Measurements from ENCODE around the gene XNDC1N.
A peak's percentile ranks its signal among the peaks of the same experiment; 100 is the strongest.

The XNDC1N gene

GRCh38 chr11:71927820-71928736 is at the start of gene XNDC1N:
Gene XNDC1N (minus strand): TSS chr11:71928594. CDS start chr11:71923353, 5,241 bp downstream.
- Histone ChIP-seq H3K4me3 (ENCODE audit: severe bottlenecking) (peak within 1 kb of the TSS; percentile 67), H3K4me1 (ENCODE audit: insufficient read depth, poor library complexity, severe bottlenecking) (no peaks in the 10 kb centered on the region), H3K27me3 (ENCODE audit: insufficient read depth, poor library complexity, severe bottlenecking) (no peaks in the 10 kb centered on the region), H3K27ac (ENCODE audit: poor library complexity, severe bottlenecking) (peak within 1 kb of the TSS; percentile 83), H3K36me3 (ENCODE audit: low read depth) (peaks cover 10% of the 10 kb centered on the region), H3K9me3 (ENCODE audit: severe bottlenecking) (no peaks in the 10 kb centered on the region)
- DNase-seq (ENCODE audit: low spot score), result peak; percentile 76
- ATAC-seq (ENCODE audit: low read depth), result peak; percentile 86
- TF ChIP-seq CTCF (IDR thresholded peaks at IDR 0.05; ENCODE audit: poor library complexity, severe bottlenecking), result no peak

- DNase-seq (ENCODE audit: low spot score), result no peak
- Histone ChIP-seq H3K4me3 (ENCODE audit: severe bottlenecking) (no peak overlapping the region), H3K27ac (ENCODE audit: poor library complexity, severe bottlenecking) (no peak overlapping the region), H3K9me3 (ENCODE audit: severe bottlenecking) (no peaks in the 10 kb centered on the region), H3K36me3 (ENCODE audit: low read depth) (peaks cover 13% of the 10 kb centered on the region), H3K4me1 (ENCODE audit: insufficient read depth, poor library complexity, severe bottlenecking) (no peaks in the 10 kb centered on the region), H3K27me3 (ENCODE audit: insufficient read depth, poor library complexity, severe bottlenecking) (no peaks in the 10 kb centered on the region)
- peak; percentile 84 for TF ChIP-seq CTCF (IDR thresholded peaks at IDR 0.05; ENCODE audit: poor library complexity, severe bottlenecking)
- ATAC-seq (ENCODE audit: low read depth), result peak; percentile 56; the same call in 2 of the 3 replicates
Measured at GRCh38 chr11:71977743-71978418, 49.5 kb upstream of the XNDC1N start.

GRCh38 chr11:71977090-71977489 is 48.7 kb upstream of the XNDC1N start:
- ATAC-seq (ENCODE audit: low read depth), result no peak
- DNase-seq (ENCODE audit: low spot score), result no peak
- no peaks in the 10 kb centered on the region for H3K9me3 ChIP-seq (ENCODE audit: severe bottlenecking)
- no peaks in the 10 kb centered on the region for H3K4me1 ChIP-seq (ENCODE audit: insufficient read depth, poor library complexity, severe bottlenecking)
- H3K27me3 ChIP-seq (ENCODE audit: insufficient read depth, poor library complexity, severe bottlenecking), result no peaks in the 10 kb centered on the region
- H3K27ac ChIP-seq (ENCODE audit: poor library complexity, severe bottlenecking), result no peak overlapping the region
- H3K4me3 ChIP-seq (ENCODE audit: severe bottlenecking), result no peak overlapping the region
- peaks cover 14% of the 10 kb centered on the region for H3K36me3 ChIP-seq (ENCODE audit: low read depth)
- no peak for TF ChIP-seq CTCF (IDR thresholded peaks at IDR 0.05; ENCODE audit: poor library complexity, severe bottlenecking)

- H3K9me3 ChIP-seq (ENCODE audit: severe bottlenecking), result no peaks in the 10 kb centered on the region
- H3K27ac ChIP-seq (ENCODE audit: poor library complexity, severe bottlenecking), result no peak overlapping the region
- H3K4me3 ChIP-seq (ENCODE audit: severe bottlenecking), result no peak overlapping the region
- no peaks in the 10 kb centered on the region for H3K27me3 ChIP-seq (ENCODE audit: insufficient read depth, poor library complexity, severe bottlenecking)
- H3K36me3 ChIP-seq (ENCODE audit: low read depth), result peaks cover 14% of the 10 kb centered on the region
- TF ChIP-seq CTCF (IDR thresholded peaks at IDR 0.05; ENCODE audit: poor library complexity, severe bottlenecking), result no peak
- H3K4me1 ChIP-seq (ENCODE audit: insufficient read depth, poor library complexity, severe bottlenecking), result no peaks in the 10 kb centered on the region
- ATAC-seq (ENCODE audit: low read depth) (no peak), DNase-seq (ENCODE audit: low spot score) (no peak)
Measured at GRCh38 chr11:71976551-71976950, 48.2 kb upstream of the XNDC1N start.
